ENCODE results near the gene NSG2. TPM values are rescaled to one million over a fixed set of nuclear protein-coding genes. Genes with fewer than 3 reads are reported as not detected.

NSG2 gene
- total and polyA plus RNA-seq, 2 donors (not counting 1 experiment from before 2014, with no cell fraction given): not detected

GRCh38 chr5:174151599-174152181 lies 106.2 kb downstream of the NSG2 start:
- Histone ChIP-seq H3K9me3 (ENCODE audit: control extremely low read depth in 1 of 3, control insufficient read depth in 2 of 3, insufficient read depth in 1 of 3, low read length in 2 of 3) (peaks cover 0 to 8% (median 0%) of the 10 kb centered on the region in 3 donors), H3K4me2 (replicated peaks; ENCODE audit: low read depth, low read length, poor library complexity, severe bottlenecking) (no peak overlapping the region), H3K79me2 (ENCODE audit: control insufficient read depth, insufficient read depth, low read length) (no peaks in the 10 kb centered on the region), H3K4me1 (ENCODE audit: control insufficient read depth in 2 of 2, insufficient read depth in 2 of 2, low read length in 2 of 2) (no peaks in the 10 kb centered on the region), H2AFZ (ENCODE audit: insufficient read depth, low read depth, low read length, poor library complexity, severe bottlenecking) (no peak overlapping the region), H3K4me3 (ENCODE audit: control extremely low read depth in 1 of 5, extremely low read depth in 1 of 5, insufficient read depth in 1 of 5, low read depth in 2 of 5, low read length in 4 of 5) (no peak overlapping the region), H4K20me1 (ENCODE audit: control insufficient read depth, insufficient read depth, low read length, poor library complexity, severe bottlenecking) (no peaks in the 10 kb centered on the region), H3K9ac (ENCODE audit: low read length) (no peak overlapping the region), H3K27me3 (replicated peaks in 1 of 4; ENCODE audit: control extremely low read depth in 1 of 4, control insufficient read depth in 3 of 4, insufficient read depth in 4 of 4, low read length in 3 of 4) (no peaks in the 10 kb centered on the region), H3K27ac (ENCODE audit: low read length in 2 of 2) (no peak overlapping the region), H3K36me3 (replicated peaks in 1 of 2; ENCODE audit: control extremely low read depth in 1 of 2, control insufficient read depth in 1 of 2, extremely low read depth in 1 of 2, insufficient read depth in 2 of 2, low read length in 1 of 2) (no peaks in the 10 kb centered on the region)
- Mint-ChIP-seq H3K4me1 (no peaks in the 10 kb centered on the region), H3K9me3 (ENCODE audit: insufficient read depth) (peaks cover 13% of the 10 kb centered on the region), H3K27ac (no peak overlapping the region), H3K4me3 (no peak overlapping the region), H3K27me3 (peaks cover 10% of the 10 kb centered on the region)
- ATAC-seq (ENCODE audit: low read depth) (no peak), DNase-seq (no peak)
- CTCF ChIA-PET: no interaction called here
- no CpG with 5 or more reads among the region's 3 CpGs for WGBS (ENCODE audit: insufficient coverage)
- TF ChIP-seq EZH2 (IDR thresholded peaks at IDR 0.05; ENCODE audit: borderline replicate concordance, insufficient read depth, low read depth, low read length, poor library complexity, severe bottlenecking) (no peak), CTCF (IDR thresholded peaks at IDR 0.05) (no peak)
- POLR2A ChIA-PET: no interaction called here
- intact Hi-C loops (cut with micrococcal nuclease): no loop called here

GRCh38 chr5:174154559-174154958 lies 109.1 kb downstream of the NSG2 start:
- H4K20me1 ChIP-seq (ENCODE audit: control insufficient read depth, insufficient read depth, low read length, poor library complexity, severe bottlenecking): no peaks in the 10 kb centered on the region
- Mint-ChIP-seq H3K27ac (no peak overlapping the region), H3K9me3 (ENCODE audit: insufficient read depth) (peaks cover 21% of the 10 kb centered on the region), H3K4me3 (no peak overlapping the region), H3K4me1 (no peaks in the 10 kb centered on the region), H3K27me3 (no peaks in the 10 kb centered on the region)
- no peaks in the 10 kb centered on the region for H3K4me1 ChIP-seq (ENCODE audit: control insufficient read depth in 2 of 2, insufficient read depth in 2 of 2, low read length in 2 of 2)
- intact Hi-C loops (cut with micrococcal nuclease): no loop called here
- H3K4me2 ChIP-seq (replicated peaks; ENCODE audit: low read depth, low read length, poor library complexity, severe bottlenecking): no peak overlapping the region
- ATAC-seq (ENCODE audit: low read depth) (no peak), DNase-seq (no peak)
- peaks cover 0 to 12% (median 11%) of the 10 kb centered on the region in 3 donors for H3K9me3 ChIP-seq (ENCODE audit: control extremely low read depth in 1 of 3, control insufficient read depth in 2 of 3, insufficient read depth in 1 of 3, low read length in 2 of 3)
- ChIA-PET CTCF (no interaction called here), POLR2A (no interaction called here)
- H3K27ac ChIP-seq (ENCODE audit: low read length in 2 of 2): no peak overlapping the region
- WGBS (ENCODE audit: insufficient coverage): no CpG with 5 or more reads among the region's 1 CpG
- no peaks in the 10 kb centered on the region for H3K27me3 ChIP-seq (replicated peaks in 1 of 4; ENCODE audit: control extremely low read depth in 1 of 4, control insufficient read depth in 3 of 4, insufficient read depth in 4 of 4, low read length in 3 of 4)
- no peaks in the 10 kb centered on the region for H3K79me2 ChIP-seq (ENCODE audit: control insufficient read depth, insufficient read depth, low read length)
- H3K9ac ChIP-seq (ENCODE audit: low read length): no peak overlapping the region
- no peak overlapping the region for H2AFZ ChIP-seq (ENCODE audit: insufficient read depth, low read depth, low read length, poor library complexity, severe bottlenecking)
- TF ChIP-seq CTCF (IDR thresholded peaks at IDR 0.05) (no peak), EZH2 (IDR thresholded peaks at IDR 0.05; ENCODE audit: borderline replicate concordance, insufficient read depth, low read depth, low read length, poor library complexity, severe bottlenecking) (no peak)
- H3K4me3 ChIP-seq (ENCODE audit: control extremely low read depth in 1 of 5, extremely low read depth in 1 of 5, insufficient read depth in 1 of 5, low read depth in 2 of 5, low read length in 4 of 5): no peak overlapping the region
- H3K36me3 ChIP-seq (replicated peaks in 1 of 2; ENCODE audit: control extremely low read depth in 1 of 2, control insufficient read depth in 1 of 2, extremely low read depth in 1 of 2, insufficient read depth in 2 of 2, low read length in 1 of 2): no peaks in the 10 kb centered on the region

Measured in B cell (primary cell).